Neural cell (in vitro differentiated cells): ENCODE data around the gene OTOL1.

Source experiments
- CTCF ChIP-seq: fragments of 450-650 bp; IDR thresholded peaks from 2 replicates; pipeline ENCODE4 v1.5.1; 2014; ENCODE audit warnings: antibody characterized with exemption, mild to moderate bottlenecking, moderate library complexity; ENCODE audit not compliant: poor library complexity, severe bottlenecking
- EP300 ChIP-seq: fragments of 450-650 bp; conservative IDR thresholded peaks from 2 replicates; pipeline ENCODE4 v1.6.1; 2014; ENCODE audit warnings: antibody characterized with exemption, mild to moderate bottlenecking, moderate library complexity; ENCODE audit not compliant: poor library complexity, severe bottlenecking
- EZH2 ChIP-seq: fragments of 200-600, 300-800 bp; shearing (Covaris generic), sonication (generic); IDR thresholded peaks from 2 replicates; pipeline ENCODE4 v1.6.1; 2014; ENCODE audit warnings: antibody characterized with exemption, low read length, borderline replicate concordance, mild to moderate bottlenecking; ENCODE audit not compliant: insufficient read depth, poor library complexity, severe bottlenecking
- MXI1 ChIP-seq: fragments of 450-650 bp; conservative IDR thresholded peaks from 2 replicates; pipeline ENCODE4 v1.6.1; 2014; ENCODE audit warnings: antibody characterized with exemption, mild to moderate bottlenecking; ENCODE audit not compliant: poor library complexity, severe bottlenecking
- POLR2AphosphoS5 ChIP-seq: IDR thresholded peaks from 2 replicates; pipeline ENCODE4 v1.6.1; 2012
- RAD21 ChIP-seq: fragments of 450-650 bp; conservative IDR thresholded peaks from 2 replicates; pipeline ENCODE4 v1.6.1; 2014; ENCODE audit warnings: antibody characterized with exemption, mild to moderate bottlenecking, moderate library complexity
- SMC3 ChIP-seq: fragments of 450-650 bp; conservative IDR thresholded peaks from 2 replicates; pipeline ENCODE4 v1.6.1; 2014; ENCODE audit warnings: antibody characterized with exemption, mild to moderate bottlenecking, moderate library complexity; ENCODE audit not compliant: poor library complexity
- TAF1 ChIP-seq: IDR thresholded peaks from 2 replicates; pipeline ENCODE4 v1.6.1; 2012; ENCODE audit warnings: low read depth
- TF ChIP-seq, protein P1 (sequence below): IDR thresholded peaks from 2 replicates; pipeline ENCODE4 v1.6.1; 2012; ENCODE audit warnings: borderline replicate concordance

DNA sequence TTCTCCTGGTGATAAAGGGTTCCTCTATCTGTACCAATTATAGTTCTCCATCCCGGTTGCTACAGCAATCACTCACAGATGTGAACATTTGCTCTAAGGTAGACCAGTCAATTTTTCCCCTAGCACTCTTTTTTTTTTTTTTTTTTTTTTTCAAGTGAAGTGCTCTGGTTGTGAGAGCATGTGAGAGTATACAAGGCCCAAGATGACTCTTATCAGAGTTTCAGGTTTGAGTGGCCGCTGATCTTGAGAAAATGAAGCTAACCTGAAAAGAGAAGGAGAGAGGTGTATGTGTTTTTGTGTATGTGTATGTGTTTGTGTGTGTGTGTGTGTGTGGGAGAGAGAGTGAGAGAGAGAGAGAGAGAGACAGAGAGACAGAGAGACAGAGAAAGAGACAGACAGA, 44.4 kb upstream of the OTOL1 start:
- no peak for TF ChIP-seq MXI1
- TF ChIP-seq POLR2AphosphoS5, result no peak
- no peak for TF ChIP-seq CTCF
- no peak for TF ChIP-seq RAD21
- no peak for TF ChIP-seq EZH2
- TF ChIP-seq, protein P1, sequence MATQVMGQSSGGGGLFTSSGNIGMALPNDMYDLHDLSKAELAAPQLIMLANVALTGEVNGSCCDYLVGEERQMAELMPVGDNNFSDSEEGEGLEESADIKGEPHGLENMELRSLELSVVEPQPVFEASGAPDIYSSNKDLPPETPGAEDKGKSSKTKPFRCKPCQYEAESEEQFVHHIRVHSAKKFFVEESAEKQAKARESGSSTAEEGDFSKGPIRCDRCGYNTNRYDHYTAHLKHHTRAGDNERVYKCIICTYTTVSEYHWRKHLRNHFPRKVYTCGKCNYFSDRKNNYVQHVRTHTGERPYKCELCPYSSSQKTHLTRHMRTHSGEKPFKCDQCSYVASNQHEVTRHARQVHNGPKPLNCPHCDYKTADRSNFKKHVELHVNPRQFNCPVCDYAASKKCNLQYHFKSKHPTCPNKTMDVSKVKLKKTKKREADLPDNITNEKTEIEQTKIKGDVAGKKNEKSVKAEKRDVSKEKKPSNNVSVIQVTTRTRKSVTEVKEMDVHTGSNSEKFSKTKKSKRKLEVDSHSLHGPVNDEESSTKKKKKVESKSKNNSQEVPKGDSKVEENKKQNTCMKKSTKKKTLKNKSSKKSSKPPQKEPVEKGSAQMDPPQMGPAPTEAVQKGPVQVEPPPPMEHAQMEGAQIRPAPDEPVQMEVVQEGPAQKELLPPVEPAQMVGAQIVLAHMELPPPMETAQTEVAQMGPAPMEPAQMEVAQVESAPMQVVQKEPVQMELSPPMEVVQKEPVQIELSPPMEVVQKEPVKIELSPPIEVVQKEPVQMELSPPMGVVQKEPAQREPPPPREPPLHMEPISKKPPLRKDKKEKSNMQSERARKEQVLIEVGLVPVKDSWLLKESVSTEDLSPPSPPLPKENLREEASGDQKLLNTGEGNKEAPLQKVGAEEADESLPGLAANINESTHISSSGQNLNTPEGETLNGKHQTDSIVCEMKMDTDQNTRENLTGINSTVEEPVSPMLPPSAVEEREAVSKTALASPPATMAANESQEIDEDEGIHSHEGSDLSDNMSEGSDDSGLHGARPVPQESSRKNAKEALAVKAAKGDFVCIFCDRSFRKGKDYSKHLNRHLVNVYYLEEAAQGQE, result no peak
- no peak for TF ChIP-seq EP300
- TF ChIP-seq TAF1, result no peak
- no peak for TF ChIP-seq SMC3
